Effector CD4-positive, alpha-beta T cell (primary cell): ENCODE results near the gene APAF1.

ENCODE experiments used
- DNase-seq: peaks from one replicate; pipeline ENCODE4 v3.0.0-alpha.2; 2020

The APAF1 gene

DNA sequence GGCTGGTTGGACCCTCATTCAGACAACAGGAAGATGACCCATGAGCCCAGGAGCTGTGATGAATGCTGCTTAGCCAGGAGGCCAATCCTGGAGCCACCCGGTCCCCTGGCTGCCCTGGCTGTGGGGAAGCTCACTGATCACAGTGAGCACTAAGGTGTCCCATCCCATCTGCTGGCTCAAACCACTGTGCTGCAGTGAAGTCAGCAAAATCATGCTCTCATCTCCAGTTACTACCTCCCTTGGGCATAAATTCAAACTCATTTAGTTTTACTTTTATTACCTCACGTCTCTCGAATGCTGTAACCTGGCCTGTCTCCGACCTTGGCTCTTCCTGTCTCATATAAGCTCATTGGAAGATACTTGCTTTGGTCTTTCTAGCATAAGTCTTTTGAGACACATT is 112.4 kb downstream of the APAF1 start:
- no peak for DNase-seq

DNA sequence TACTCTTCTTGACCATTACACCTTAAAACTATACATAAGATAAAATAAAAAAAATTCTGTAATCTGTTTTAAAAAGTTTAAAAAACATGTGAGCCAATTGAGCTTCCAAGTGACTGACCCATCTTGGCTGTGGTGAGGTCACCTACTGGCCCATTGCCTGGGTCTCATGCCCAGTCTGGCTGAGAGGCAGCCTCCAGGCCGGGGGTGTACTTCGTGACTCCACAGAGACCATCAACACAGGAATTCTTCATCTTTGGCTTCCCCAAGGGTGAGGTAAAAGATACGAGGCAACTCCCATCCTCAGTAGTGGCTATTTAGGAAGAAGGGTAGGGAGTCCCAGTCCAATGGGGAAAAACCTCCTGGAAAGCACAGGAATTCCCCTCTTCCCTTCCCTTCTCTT is 113.2 kb downstream of the APAF1 start:
- no peak for DNase-seq

DNA sequence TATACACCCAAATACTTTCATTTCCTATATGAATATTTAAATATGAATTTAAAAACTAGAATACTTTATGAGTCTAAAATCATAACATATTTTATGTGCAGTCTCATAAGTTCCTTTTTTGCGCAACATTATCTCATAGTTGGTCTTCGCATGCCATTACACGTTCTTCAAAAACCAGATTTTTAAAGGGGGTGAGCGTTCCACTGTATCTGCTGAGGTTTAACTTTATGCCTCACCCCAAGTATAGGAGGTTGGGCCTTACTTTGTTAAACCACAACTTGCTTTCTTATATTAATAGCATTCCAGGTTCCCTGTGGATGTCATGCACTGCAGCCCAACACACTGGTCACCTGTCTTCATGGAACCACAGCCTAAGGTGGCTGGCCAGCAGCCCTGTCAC is 118.6 kb downstream of the APAF1 start:
- DNase-seq = no peak

- DNase-seq = no peak
Observed at GRCh38 chr12:98767248-98767647, 122.2 kb downstream of the APAF1 start.

DNA sequence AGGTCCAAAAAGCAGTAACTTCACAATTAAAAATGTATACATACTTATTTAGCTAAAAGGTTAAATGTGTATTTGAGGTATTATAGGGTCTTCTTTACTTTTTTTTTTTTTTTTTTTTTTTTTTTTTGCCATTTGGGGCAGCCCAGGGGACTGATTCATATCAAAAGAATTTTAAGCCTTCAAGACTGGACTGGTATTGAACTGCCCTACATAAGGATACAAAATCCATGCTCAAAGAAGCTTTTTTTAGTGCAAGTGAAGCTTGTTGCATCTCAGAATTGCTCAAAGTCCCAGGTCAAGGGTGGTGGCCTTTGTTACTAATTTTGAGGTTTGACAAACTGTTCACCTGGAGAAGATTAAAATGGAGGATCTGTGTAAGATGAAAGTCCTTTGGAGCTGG is 124.0 kb downstream of the APAF1 start:
- no peak for DNase-seq

GRCh38 chr12:98770230-98770629 is 125.1 kb downstream of the APAF1 start:
- no peak for DNase-seq

GRCh38 chr12:98771811-98772752 is 127.0 kb downstream of the APAF1 start:
- no peak for DNase-seq

DNA sequence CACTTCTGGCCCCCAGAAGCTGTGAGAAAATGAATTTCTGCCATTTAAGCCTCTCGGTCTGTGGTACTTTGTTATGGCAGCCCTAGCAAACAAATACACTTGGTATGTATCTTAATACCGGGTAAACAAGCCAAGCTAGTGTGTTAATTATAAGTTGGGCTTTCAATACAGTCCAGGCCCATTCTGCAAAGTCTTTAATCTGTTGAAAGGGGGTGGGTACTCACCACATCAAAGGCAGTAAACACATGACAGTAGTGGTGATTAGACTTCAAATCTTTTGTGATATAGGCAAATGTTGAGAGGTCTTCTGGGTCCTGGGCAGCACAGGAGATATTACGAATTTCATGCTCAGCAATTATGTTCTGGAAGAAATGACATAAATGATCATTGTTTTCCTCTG is 127.7 kb downstream of the APAF1 start:
- no peak for DNase-seq

GRCh38 chr12:98780261-98780660 is 135.2 kb downstream of the APAF1 start:
- no peak for DNase-seq

- no peak for DNase-seq
Observed at GRCh38 chr12:98783420-98783819, 138.3 kb downstream of the APAF1 start.
